Neuronal stem cell (in vitro differentiated cells): ENCODE data around the gene WNT7A.

Source experiments
- DNase-seq: peaks from one replicate; pipeline ENCODE4 v3.0.0-alpha.2; 2013; ENCODE audit warnings: low spot score
- H2AFZ ChIP-seq: one replicate; pipeline ENCODE4 v1.6.1; 2013; ENCODE audit warnings: mild to moderate bottlenecking, low read length, inconsistent platforms
- H2AK5ac ChIP-seq: 2 replicates; pipeline ENCODE4 v1.6.1; 2013; ENCODE audit warnings: low read depth, mild to moderate bottlenecking, inconsistent platforms, low read length, moderate library complexity, mixed read lengths
- H2BK120ac ChIP-seq: 2 replicates; pipeline ENCODE4 v1.6.1; 2013; ENCODE audit warnings: low read depth, mild to moderate bottlenecking, inconsistent platforms, low read length, moderate library complexity, mixed read lengths
- H2BK12ac ChIP-seq: one replicate; pipeline ENCODE4 v1.6.1; 2013; ENCODE audit warnings: low read length, inconsistent platforms
- H2BK15ac ChIP-seq: 2 replicates; pipeline ENCODE4 v1.6.1; 2013; ENCODE audit warnings: mild to moderate bottlenecking, low read length, inconsistent platforms, mixed read lengths
- H2BK5ac ChIP-seq: one replicate; pipeline ENCODE4 v1.6.1; 2013; ENCODE audit warnings: inconsistent platforms, mild to moderate bottlenecking, low read length, moderate library complexity
- H3K14ac ChIP-seq: one replicate; pipeline ENCODE4 v1.6.1; 2013; ENCODE audit warnings: low read length, inconsistent platforms
- H3K18ac ChIP-seq: 2 replicates; pipeline ENCODE4 v1.6.1; 2013; ENCODE audit warnings: low read length, inconsistent platforms
- H3K23ac ChIP-seq: 2 replicates; pipeline ENCODE4 v1.6.1; 2013; ENCODE audit warnings: low read depth, mild to moderate bottlenecking, mixed read lengths, low read length, inconsistent platforms; ENCODE audit not compliant: poor library complexity
- H3K27ac ChIP-seq: replicated peaks from 3 replicates; pipeline ENCODE4 v1.5.1; 2013; ENCODE audit warnings: low read length, inconsistent platforms
- H3K27me3 ChIP-seq, 3 experiments: 2 replicates each; pipeline ENCODE4 v1.6.1; 2013; ENCODE audit warnings: low read length in 3 of 3, mild to moderate bottlenecking in 2 of 3, inconsistent platforms in 1 of 3, low read depth in 1 of 3, mixed read lengths in 1 of 3, moderate library complexity in 1 of 3; ENCODE audit not compliant: control insufficient read depth in 3 of 3, insufficient read depth in 3 of 3
- H3K36me3 ChIP-seq, 2 donors: replicated peaks in 1 of 2; 2 replicates each; pipeline ENCODE4 v1.6.1; 2013; ENCODE audit warnings: low read length in 2 of 2; ENCODE audit not compliant: control insufficient read depth in 2 of 2, insufficient read depth in 2 of 2
- H3K4ac ChIP-seq: 2 replicates; pipeline ENCODE4 v1.6.1; 2013; ENCODE audit warnings: inconsistent platforms, mild to moderate bottlenecking, low read length, moderate library complexity
- H3K4me1 ChIP-seq, 2 donors: 1 replicate in 1 of 2; 2 replicates in 1 of 2; pipeline ENCODE4 v1.6.1; 2013; ENCODE audit warnings: low read length in 2 of 2, low read depth in 1 of 2; ENCODE audit not compliant: control insufficient read depth in 2 of 2, insufficient read depth in 1 of 2
- H3K4me2 ChIP-seq: one replicate; pipeline ENCODE4 v1.6.1; 2013; ENCODE audit warnings: mild to moderate bottlenecking, low read length, inconsistent platforms; ENCODE audit not compliant: insufficient read depth, poor library complexity, severe bottlenecking
- H3K4me3 ChIP-seq, 2 donors: 2 replicates each; pipeline ENCODE4 v1.5.1; 2013; ENCODE audit warnings: low read length in 2 of 2, mild to moderate bottlenecking in 2 of 2, inconsistent platforms in 1 of 2, moderate library complexity in 1 of 2
- H3K79me1 ChIP-seq: one replicate; pipeline ENCODE4 v1.6.1; 2013; ENCODE audit warnings: low read depth, mild to moderate bottlenecking, inconsistent platforms, low read length, moderate library complexity
- H3K9ac ChIP-seq: one replicate; pipeline ENCODE4 v1.6.1; 2013; ENCODE audit warnings: mild to moderate bottlenecking, low read depth, low read length, inconsistent platforms; ENCODE audit not compliant: poor library complexity
- H3K9me3 ChIP-seq, 2 donors: replicated peaks in 1 of 2; 2 replicates each; pipeline versions ENCODE3 to v1.6.1; 2013; ENCODE audit warnings: low read length in 2 of 2, mild to moderate bottlenecking in 2 of 2, inconsistent platforms in 1 of 2, low read depth in 1 of 2, mixed read lengths in 1 of 2, moderate library complexity in 1 of 2; ENCODE audit not compliant: control insufficient read depth in 2 of 2, insufficient read depth in 1 of 2
- H4K8ac ChIP-seq: one replicate; pipeline ENCODE4 v1.6.1; 2013; ENCODE audit warnings: low read depth, mild to moderate bottlenecking, inconsistent platforms, low read length, moderate library complexity
- H4K91ac ChIP-seq: one replicate; pipeline ENCODE4 v1.6.1; 2013; ENCODE audit warnings: low read length, low read depth, mild to moderate bottlenecking, inconsistent platforms; ENCODE audit not compliant: poor library complexity
- WGBS, 2 donors: extraction: QIAGEN DNeasy Blood & Tissue Kit; methylation state at CpG; one replicate each; pipeline ENCODE4 v1.1.7; 2013; ENCODE audit warnings: missing lambda C conversion rate in 2 of 2, mixed read lengths in 1 of 2; ENCODE audit not compliant: insufficient read length in 2 of 2, insufficient replicate concordance in 1 of 2; ENCODE audit errors: extremely low coverage in 2 of 2; 5-methylcytosine and 5-hydroxymethylcytosine counted together

The WNT7A gene

DNA sequence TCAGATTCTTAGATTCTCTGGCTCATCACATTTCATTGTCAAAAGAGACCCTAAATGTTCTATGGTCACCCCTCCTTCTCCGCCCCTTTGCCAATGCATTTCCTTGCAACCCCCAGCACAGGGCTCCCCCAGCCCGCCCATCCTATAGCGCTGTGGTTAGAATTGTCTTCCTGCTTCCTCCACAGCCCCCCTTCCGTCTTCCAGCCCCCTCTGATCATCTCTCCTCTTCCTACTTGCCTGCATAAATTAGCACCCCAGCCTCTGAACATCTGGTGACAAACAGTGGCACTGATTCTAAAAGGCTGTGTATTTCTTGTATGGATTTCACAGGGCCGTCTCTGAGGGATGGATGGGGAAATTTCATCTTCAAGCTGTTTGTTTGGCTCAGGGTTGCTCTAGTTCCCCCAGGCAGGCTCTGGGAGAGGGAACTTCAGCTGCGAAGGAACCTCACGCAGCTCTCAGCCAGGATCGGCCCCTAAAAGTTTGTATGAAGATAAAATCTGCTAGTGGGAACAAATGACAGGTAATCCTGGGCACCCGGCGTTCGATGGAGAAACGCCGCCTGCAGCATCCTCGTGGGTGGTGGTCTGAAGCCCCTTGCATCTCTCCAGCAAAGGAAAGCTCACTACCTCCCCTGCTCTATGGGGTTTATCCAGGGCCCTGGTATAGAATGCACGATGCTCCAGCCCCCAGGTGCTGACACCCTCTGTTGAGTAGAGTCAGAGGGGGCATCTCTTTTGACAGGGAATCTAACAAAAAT, 83.0 kb downstream of the WNT7A start:
- H3K4me2 ChIP-seq, result no peak overlapping the region
- H3K14ac ChIP-seq, result no peak overlapping the region
- no peak overlapping the region for H2BK5ac ChIP-seq
- H4K91ac ChIP-seq, result no peak overlapping the region
- no peak for DNase-seq
- no peak overlapping the region for H3K4me3 ChIP-seq
- H2BK12ac ChIP-seq, result no peak overlapping the region
- H3K4me1 ChIP-seq, result peaks cover 2 to 16% of the 10 kb centered on the region in 2 donors
- no peaks in the 10 kb centered on the region for H3K27me3 ChIP-seq
- H2BK15ac ChIP-seq, result no peak overlapping the region
- H3K9ac ChIP-seq, result no peak overlapping the region
- no peak overlapping the region for H3K27ac ChIP-seq
- no peak overlapping the region for H3K4ac ChIP-seq
- no peaks in the 10 kb centered on the region for H3K79me1 ChIP-seq
- H3K36me3 ChIP-seq, result no peaks in the 10 kb centered on the region
- peak overlapping the region; percentile 53 for H2AFZ ChIP-seq
- peaks cover 2 to 5% of the 10 kb centered on the region in 2 donors for H3K9me3 ChIP-seq
- H2AK5ac ChIP-seq, result no peak overlapping the region
- H3K18ac ChIP-seq, result no peak overlapping the region
- WGBS, 2 donors, result no CpG with 5 or more reads among the region's 15 CpGs
- H3K23ac ChIP-seq, result no peak overlapping the region
- no peak overlapping the region for H2BK120ac ChIP-seq
- no peak overlapping the region for H4K8ac ChIP-seq

DNA sequence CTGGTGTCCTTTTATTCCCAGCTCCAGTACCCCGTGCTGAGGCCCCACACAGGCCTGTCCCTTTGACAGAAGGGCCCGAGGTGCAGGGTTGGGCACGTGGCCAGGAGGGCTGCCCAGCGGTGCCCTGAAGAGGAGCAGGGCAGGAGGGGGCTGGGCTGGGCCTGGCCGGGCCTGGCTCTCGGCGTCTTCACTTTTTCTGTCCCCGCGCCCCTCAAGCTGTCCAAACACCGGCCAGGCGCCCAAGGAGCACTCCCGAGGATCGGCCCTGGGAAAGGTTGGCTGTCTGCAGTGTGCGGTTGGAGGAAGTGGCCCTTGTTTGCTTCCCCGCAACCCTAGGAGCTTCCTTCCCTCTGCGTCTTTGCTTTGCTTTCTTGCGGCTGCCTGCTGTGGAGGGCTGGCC, 84.1 kb downstream of the WNT7A start:
- Histone ChIP-seq H2BK120ac (no peak overlapping the region), H2AFZ (peak overlapping the region; percentile 53), H4K8ac (no peak overlapping the region), H3K23ac (peak overlapping the region; percentile 33), H3K36me3 (no peaks in the 10 kb centered on the region), H2BK12ac (no peak overlapping the region), H3K4me1 (peaks cover 7 to 24% of the 10 kb centered on the region in 2 donors), H2BK15ac (no peak overlapping the region), H3K9ac (no peak overlapping the region), H3K79me1 (no peaks in the 10 kb centered on the region), H3K27me3 (no peaks in the 10 kb centered on the region), H2BK5ac (peak overlapping the region; percentile 32), H3K14ac (no peak overlapping the region), H4K91ac (no peak overlapping the region), H3K4ac (no peak overlapping the region), H3K27ac (no peak overlapping the region), H3K9me3 (peaks cover 0 to 2% of the 10 kb centered on the region in 2 donors), H2AK5ac (no peak overlapping the region), H3K4me3 (no peak overlapping the region), H3K4me2 (no peak overlapping the region), H3K18ac (no peak overlapping the region)
- no peak for DNase-seq
- WGBS, 2 donors, result no CpG with 5 or more reads among the region's 17 CpGs

DNA sequence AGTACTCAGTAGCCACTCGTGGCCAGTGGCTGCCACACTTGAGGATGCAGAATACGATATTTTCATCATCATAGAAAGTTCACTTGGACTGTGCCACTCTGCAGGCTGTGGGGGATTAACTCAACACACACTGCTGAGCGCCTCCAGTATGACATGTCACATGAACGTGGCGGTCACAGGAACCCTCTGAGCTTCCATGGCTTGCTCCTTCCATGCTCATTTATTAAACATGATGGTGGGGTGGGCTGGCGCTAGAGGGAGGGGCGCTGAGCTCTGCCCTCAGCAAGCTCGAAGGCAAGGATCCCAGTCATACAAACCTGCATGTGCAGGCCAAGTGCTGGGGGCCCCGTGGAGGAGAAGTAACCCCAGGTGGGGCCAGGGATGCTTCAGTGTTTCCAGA, 85.5 kb downstream of the WNT7A start:
- Histone ChIP-seq H3K9ac (no peak overlapping the region), H3K4me2 (no peak overlapping the region), H3K14ac (no peak overlapping the region), H3K18ac (no peak overlapping the region), H3K4me1 (peaks cover 9 to 26% of the 10 kb centered on the region in 2 donors), H3K27me3 (no peaks in the 10 kb centered on the region), H3K4ac (no peak overlapping the region), H2AFZ (no peak overlapping the region), H3K79me1 (no peaks in the 10 kb centered on the region), H3K23ac (no peak overlapping the region), H4K91ac (no peak overlapping the region), H2BK12ac (no peak overlapping the region), H3K9me3 (peaks cover 0 to 2% of the 10 kb centered on the region in 2 donors), H2AK5ac (no peak overlapping the region), H4K8ac (no peak overlapping the region), H2BK120ac (no peak overlapping the region), H2BK5ac (no peak overlapping the region), H3K4me3 (no peak overlapping the region), H2BK15ac (no peak overlapping the region), H3K36me3 (no peaks in the 10 kb centered on the region), H3K27ac (no peak overlapping the region)
- WGBS, 2 donors, result no CpG with 5 or more reads among the region's 9 CpGs
- DNase-seq, result no peak

DNA sequence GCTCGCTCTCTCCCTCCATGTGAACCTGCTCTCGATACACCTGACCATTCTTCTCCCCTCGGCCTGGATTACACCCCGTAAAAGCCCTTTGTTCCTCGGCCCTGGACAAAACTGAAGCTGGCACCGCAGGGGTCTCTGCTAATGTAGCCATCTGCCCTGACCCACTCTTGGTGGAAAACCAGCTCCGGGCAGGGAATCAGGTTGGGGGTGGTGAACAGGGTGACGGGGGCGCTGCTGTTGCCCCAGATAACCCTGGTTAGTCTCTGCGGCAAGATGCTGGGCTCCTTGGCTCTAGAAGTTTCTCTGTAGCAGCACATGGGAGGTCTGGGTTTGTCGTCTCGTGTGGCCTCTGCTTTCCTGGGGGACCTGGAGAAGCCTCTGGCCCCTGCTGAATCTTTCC, 86.4 kb downstream of the WNT7A start:
- Histone ChIP-seq H3K4ac (no peak overlapping the region), H3K23ac (peak overlapping the region; percentile 53), H2BK5ac (peak overlapping the region; percentile 62), H3K36me3 (no peaks in the 10 kb centered on the region), H2BK12ac (peak overlapping the region; percentile 80), H4K8ac (no peak overlapping the region), H3K4me2 (no peak overlapping the region), H3K27ac (no peak overlapping the region), H2AFZ (peak overlapping the region; percentile 20), H3K14ac (no peak overlapping the region), H3K9ac (no peak overlapping the region), H3K9me3 (peaks cover 0 to 2% of the 10 kb centered on the region in 2 donors), H2AK5ac (peak overlapping the region; percentile 48), H2BK15ac (peak overlapping the region; percentile 35), H3K79me1 (no peaks in the 10 kb centered on the region), H3K4me3 (no peak overlapping the region), H3K18ac (peak overlapping the region; percentile 23), H3K27me3 (no peaks in the 10 kb centered on the region), H3K4me1 (peaks cover 11 to 34% of the 10 kb centered on the region in 2 donors), H4K91ac (no peak overlapping the region), H2BK120ac (no peak overlapping the region)
- WGBS, 2 donors, result no CpG with 5 or more reads among the region's 12 CpGs
- DNase-seq, result no peak
